H1 (cell line): ENCODE results near the gene CHD3.

Experiments
- CEBPB ChIP-seq: IDR thresholded peaks from 2 replicates; pipeline ENCODE4 v1.6.1; 2012; ENCODE audit warnings: low read depth, low read length
- CHD2 ChIP-seq: IDR thresholded peaks from 2 replicates; pipeline ENCODE4 v1.6.1; 2012; ENCODE audit warnings: low read length, improper control_type of control experiment
- CTCF ChIP-seq, 3 experiments: IDR thresholded peaks; 1 replicate in 2 of 3; 2 replicates in 1 of 3; pipeline versions ENCODE4 v1.5.1 to v1.6.1; 2011; ENCODE audit warnings: low read length in 3 of 3, mild to moderate bottlenecking in 3 of 3, inconsistent platforms in 2 of 3, low read depth in 1 of 3, moderate library complexity in 1 of 3; ENCODE audit not compliant: insufficient read depth in 1 of 3; ENCODE audit errors: control extremely low read depth in 1 of 3
- EZH2 ChIP-seq: fragments of 200-600 bp; sonication (generic); IDR thresholded peaks from 2 replicates; pipeline ENCODE4 v1.7.1; 2012; ENCODE audit warnings: low read depth, mild to moderate bottlenecking, moderate library complexity, low read length, inconsistent platforms; ENCODE audit not compliant: severe bottlenecking
- HDAC6 ChIP-seq: IDR thresholded peaks from one replicate; pipeline ENCODE4 v1.7.1; 2012; ENCODE audit warnings: low read depth, mild to moderate bottlenecking, inconsistent platforms, low read length, moderate library complexity
- POLR2A ChIP-seq, 2 experiments: IDR thresholded peaks; 1 replicate in 1 of 2; 2 replicates in 1 of 2; pipeline ENCODE4 v1.6.1; 2011; ENCODE audit warnings: low read depth in 2 of 2, low read length in 2 of 2, mild to moderate bottlenecking in 2 of 2; ENCODE audit errors: control extremely low read depth in 1 of 2
- TEAD4 ChIP-seq: IDR thresholded peaks from 2 replicates; pipeline ENCODE4 v1.6.1; 2012; ENCODE audit warnings: low read depth, low read length, inconsistent platforms, mixed read lengths
- USF2 ChIP-seq: IDR thresholded peaks from 2 replicates; pipeline ENCODE4 v1.6.1; 2011; ENCODE audit warnings: low read length, improper control_type of control experiment
- YY1 ChIP-seq: IDR thresholded peaks from 2 replicates; pipeline ENCODE4 v1.6.1; 2011; ENCODE audit warnings: low read depth, mild to moderate bottlenecking, low read length
- ZNF274 ChIP-seq: IDR thresholded peaks from 2 replicates; pipeline ENCODE4 v1.7.0; 2012; ENCODE audit warnings: low read length, borderline replicate concordance; ENCODE audit errors: extremely low read depth

- no peak for TF ChIP-seq CTCF (IDR thresholded peaks at IDR 0.05; ENCODE audit: control extremely low read depth in 1 of 3, insufficient read depth in 1 of 3, low read depth in 1 of 3, low read length in 3 of 3)
- TF ChIP-seq USF2 = no peak
- no peak for TF ChIP-seq YY1
- no peak for TF ChIP-seq CHD2
- no peak for TF ChIP-seq ZNF274
- no peak for TF ChIP-seq CEBPB
- TF ChIP-seq EZH2 = no peak
- no peak for TF ChIP-seq HDAC6
- no peak for TF ChIP-seq TEAD4
- TF ChIP-seq POLR2A (IDR thresholded peaks at IDR 0.05; ENCODE audit: control extremely low read depth in 1 of 2, low read depth in 2 of 2, low read length in 2 of 2) = no peak
Measured at GRCh38 chr17:7955414-7956227, 67.0 kb downstream of the CHD3 start.
